Fibroblast of villous mesenchyme (primary cell): ENCODE data around the gene MYH4. TPM values are rescaled to one million over a fixed set of nuclear protein-coding genes. Genes with fewer than 3 reads are reported as not detected.

Source experiments
- DNase-seq: peaks from one replicate; pipeline ENCODE4 v3.0.0-alpha.2; 2010; ENCODE audit warnings: low read depth
- H3K4me3 ChIP-seq: 2 replicates; pipeline ENCODE4 v1.5.1; 2011; ENCODE audit warnings: low read depth, mild to moderate bottlenecking, low read length
- CTCF ChIP-seq: IDR thresholded peaks from 2 replicates; pipeline ENCODE4 v1.5.1; 2012; ENCODE audit warnings: low read depth, mild to moderate bottlenecking, low read length; ENCODE audit not compliant: insufficient read depth
- total RNA-seq: library from RNA; depleted of rRNA; stranded (reverse); fragments of >200 nt; gene quantifications from 2 replicates; pipeline ENCODE4 v1.2.3, GENCODE V29; 2012

Gene MYH4
- total RNA-seq, 1 donor, result not detected

GRCh38 chr17:10499950-10500349 lies 30.6 kb upstream of the MYH4 start:
- H3K4me3 ChIP-seq, result no peak overlapping the region
- TF ChIP-seq CTCF, result no peak
- peak; percentile 19 for DNase-seq

GRCh38 chr17:10492004-10492403 lies 22.6 kb upstream of the MYH4 start:
- TF ChIP-seq CTCF, result no peak
- H3K4me3 ChIP-seq, result no peak overlapping the region

GRCh38 chr17:10482252-10482651 lies 12.9 kb upstream of the MYH4 start:
- TF ChIP-seq CTCF, result no peak
- H3K4me3 ChIP-seq, result no peak overlapping the region
- no peak for DNase-seq

More at GRCh38 chr17:10492004-10492403, 22.6 kb upstream of the MYH4 start:
- no peak for DNase-seq

- no peak overlapping the region for H3K4me3 ChIP-seq
- no peak for DNase-seq
- TF ChIP-seq CTCF, result no peak
These were observed 8.3 kb upstream of the MYH4 start for GRCh38 chr17:10477701-10478100.

- H3K4me3 ChIP-seq, result no peak overlapping the region
- no peak for DNase-seq
- no peak for TF ChIP-seq CTCF
These were observed 5.2 kb upstream of the MYH4 start for GRCh38 chr17:10474536-10474935.

GRCh38 chr17:10471858-10472257 lies 2.5 kb upstream of the MYH4 start:
- no peak for TF ChIP-seq CTCF
- H3K4me3 ChIP-seq, result no peak overlapping the region
- DNase-seq, result peak; percentile 11

GRCh38 chr17:10463402-10463801 lies 6.0 kb downstream of the MYH4 start:
- no peak for TF ChIP-seq CTCF
- no peak for DNase-seq
- no peak overlapping the region for H3K4me3 ChIP-seq
